ENCODE measurements around the gene ATXN10.

DNA sequence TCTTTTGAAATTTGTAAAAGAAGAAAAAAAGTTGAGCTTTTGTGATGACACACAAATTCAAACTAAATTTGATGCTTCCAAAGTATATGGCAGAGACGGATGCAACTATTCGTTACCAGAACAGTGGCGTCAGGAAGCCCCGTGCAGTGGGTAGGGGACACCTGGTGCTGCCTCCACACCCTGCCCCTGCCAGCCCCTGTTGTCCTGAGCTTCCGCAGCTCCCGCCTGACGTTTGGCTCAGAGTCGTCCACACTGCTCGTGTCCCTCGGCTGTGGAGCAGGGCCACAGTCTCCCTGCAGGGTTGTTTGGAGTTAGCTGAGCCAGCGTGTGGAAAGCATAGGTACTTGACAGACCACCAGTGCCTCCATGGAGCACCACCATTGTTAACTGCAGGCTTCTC is 86.3 kb downstream of the ATXN10 start:
- TF ChIP-seq, protein P1, sequence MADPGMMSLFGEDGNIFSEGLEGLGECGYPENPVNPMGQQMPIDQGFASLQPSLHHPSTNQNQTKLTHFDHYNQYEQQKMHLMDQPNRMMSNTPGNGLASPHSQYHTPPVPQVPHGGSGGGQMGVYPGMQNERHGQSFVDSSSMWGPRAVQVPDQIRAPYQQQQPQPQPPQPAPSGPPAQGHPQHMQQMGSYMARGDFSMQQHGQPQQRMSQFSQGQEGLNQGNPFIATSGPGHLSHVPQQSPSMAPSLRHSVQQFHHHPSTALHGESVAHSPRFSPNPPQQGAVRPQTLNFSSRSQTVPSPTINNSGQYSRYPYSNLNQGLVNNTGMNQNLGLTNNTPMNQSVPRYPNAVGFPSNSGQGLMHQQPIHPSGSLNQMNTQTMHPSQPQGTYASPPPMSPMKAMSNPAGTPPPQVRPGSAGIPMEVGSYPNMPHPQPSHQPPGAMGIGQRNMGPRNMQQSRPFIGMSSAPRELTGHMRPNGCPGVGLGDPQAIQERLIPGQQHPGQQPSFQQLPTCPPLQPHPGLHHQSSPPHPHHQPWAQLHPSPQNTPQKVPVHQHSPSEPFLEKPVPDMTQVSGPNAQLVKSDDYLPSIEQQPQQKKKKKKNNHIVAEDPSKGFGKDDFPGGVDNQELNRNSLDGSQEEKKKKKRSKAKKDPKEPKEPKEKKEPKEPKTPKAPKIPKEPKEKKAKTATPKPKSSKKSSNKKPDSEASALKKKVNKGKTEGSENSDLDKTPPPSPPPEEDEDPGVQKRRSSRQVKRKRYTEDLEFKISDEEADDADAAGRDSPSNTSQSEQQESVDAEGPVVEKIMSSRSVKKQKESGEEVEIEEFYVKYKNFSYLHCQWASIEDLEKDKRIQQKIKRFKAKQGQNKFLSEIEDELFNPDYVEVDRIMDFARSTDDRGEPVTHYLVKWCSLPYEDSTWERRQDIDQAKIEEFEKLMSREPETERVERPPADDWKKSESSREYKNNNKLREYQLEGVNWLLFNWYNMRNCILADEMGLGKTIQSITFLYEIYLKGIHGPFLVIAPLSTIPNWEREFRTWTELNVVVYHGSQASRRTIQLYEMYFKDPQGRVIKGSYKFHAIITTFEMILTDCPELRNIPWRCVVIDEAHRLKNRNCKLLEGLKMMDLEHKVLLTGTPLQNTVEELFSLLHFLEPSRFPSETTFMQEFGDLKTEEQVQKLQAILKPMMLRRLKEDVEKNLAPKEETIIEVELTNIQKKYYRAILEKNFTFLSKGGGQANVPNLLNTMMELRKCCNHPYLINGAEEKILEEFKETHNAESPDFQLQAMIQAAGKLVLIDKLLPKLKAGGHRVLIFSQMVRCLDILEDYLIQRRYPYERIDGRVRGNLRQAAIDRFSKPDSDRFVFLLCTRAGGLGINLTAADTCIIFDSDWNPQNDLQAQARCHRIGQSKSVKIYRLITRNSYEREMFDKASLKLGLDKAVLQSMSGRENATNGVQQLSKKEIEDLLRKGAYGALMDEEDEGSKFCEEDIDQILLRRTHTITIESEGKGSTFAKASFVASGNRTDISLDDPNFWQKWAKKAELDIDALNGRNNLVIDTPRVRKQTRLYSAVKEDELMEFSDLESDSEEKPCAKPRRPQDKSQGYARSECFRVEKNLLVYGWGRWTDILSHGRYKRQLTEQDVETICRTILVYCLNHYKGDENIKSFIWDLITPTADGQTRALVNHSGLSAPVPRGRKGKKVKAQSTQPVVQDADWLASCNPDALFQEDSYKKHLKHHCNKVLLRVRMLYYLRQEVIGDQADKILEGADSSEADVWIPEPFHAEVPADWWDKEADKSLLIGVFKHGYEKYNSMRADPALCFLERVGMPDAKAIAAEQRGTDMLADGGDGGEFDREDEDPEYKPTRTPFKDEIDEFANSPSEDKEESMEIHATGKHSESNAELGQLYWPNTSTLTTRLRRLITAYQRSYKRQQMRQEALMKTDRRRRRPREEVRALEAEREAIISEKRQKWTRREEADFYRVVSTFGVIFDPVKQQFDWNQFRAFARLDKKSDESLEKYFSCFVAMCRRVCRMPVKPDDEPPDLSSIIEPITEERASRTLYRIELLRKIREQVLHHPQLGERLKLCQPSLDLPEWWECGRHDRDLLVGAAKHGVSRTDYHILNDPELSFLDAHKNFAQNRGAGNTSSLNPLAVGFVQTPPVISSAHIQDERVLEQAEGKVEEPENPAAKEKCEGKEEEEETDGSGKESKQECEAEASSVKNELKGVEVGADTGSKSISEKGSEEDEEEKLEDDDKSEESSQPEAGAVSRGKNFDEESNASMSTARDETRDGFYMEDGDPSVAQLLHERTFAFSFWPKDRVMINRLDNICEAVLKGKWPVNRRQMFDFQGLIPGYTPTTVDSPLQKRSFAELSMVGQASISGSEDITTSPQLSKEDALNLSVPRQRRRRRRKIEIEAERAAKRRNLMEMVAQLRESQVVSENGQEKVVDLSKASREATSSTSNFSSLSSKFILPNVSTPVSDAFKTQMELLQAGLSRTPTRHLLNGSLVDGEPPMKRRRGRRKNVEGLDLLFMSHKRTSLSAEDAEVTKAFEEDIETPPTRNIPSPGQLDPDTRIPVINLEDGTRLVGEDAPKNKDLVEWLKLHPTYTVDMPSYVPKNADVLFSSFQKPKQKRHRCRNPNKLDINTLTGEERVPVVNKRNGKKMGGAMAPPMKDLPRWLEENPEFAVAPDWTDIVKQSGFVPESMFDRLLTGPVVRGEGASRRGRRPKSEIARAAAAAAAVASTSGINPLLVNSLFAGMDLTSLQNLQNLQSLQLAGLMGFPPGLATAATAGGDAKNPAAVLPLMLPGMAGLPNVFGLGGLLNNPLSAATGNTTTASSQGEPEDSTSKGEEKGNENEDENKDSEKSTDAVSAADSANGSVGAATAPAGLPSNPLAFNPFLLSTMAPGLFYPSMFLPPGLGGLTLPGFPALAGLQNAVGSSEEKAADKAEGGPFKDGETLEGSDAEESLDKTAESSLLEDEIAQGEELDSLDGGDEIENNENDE (IDR thresholded peaks at IDR 0.05; ENCODE audit: insufficient replicate concordance, low read length) = no peak
- TF ChIP-seq CBX8 (IDR thresholded peaks at IDR 0.05; ENCODE audit: borderline replicate concordance, low read depth, low read length) (no peak), EP300 (IDR thresholded peaks at IDR 0.05; ENCODE audit: borderline replicate concordance in 1 of 2, low read depth in 2 of 2, low read length in 2 of 2) (no peak), POLR2A (IDR thresholded peaks at IDR 0.05; ENCODE audit: control extremely low read depth in 1 of 2, low read depth in 2 of 2, low read length in 2 of 2) (no peak)
- TF ChIP-seq, protein P2, sequence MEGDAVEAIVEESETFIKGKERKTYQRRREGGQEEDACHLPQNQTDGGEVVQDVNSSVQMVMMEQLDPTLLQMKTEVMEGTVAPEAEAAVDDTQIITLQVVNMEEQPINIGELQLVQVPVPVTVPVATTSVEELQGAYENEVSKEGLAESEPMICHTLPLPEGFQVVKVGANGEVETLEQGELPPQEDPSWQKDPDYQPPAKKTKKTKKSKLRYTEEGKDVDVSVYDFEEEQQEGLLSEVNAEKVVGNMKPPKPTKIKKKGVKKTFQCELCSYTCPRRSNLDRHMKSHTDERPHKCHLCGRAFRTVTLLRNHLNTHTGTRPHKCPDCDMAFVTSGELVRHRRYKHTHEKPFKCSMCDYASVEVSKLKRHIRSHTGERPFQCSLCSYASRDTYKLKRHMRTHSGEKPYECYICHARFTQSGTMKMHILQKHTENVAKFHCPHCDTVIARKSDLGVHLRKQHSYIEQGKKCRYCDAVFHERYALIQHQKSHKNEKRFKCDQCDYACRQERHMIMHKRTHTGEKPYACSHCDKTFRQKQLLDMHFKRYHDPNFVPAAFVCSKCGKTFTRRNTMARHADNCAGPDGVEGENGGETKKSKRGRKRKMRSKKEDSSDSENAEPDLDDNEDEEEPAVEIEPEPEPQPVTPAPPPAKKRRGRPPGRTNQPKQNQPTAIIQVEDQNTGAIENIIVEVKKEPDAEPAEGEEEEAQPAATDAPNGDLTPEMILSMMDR (IDR thresholded peaks at IDR 0.05; ENCODE audit: control extremely low read depth in 1 of 3, insufficient read depth in 1 of 3, low read depth in 1 of 3, low read length in 3 of 3) = no peak
- TF ChIP-seq, protein P3, sequence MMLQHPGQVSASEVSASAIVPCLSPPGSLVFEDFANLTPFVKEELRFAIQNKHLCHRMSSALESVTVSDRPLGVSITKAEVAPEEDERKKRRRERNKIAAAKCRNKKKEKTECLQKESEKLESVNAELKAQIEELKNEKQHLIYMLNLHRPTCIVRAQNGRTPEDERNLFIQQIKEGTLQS (IDR thresholded peaks at IDR 0.05; ENCODE audit: insufficient read depth, low read depth, low read length) = no peak

Data from H1 (cell line).